RWPE2 (cell line): ENCODE results near the gene DIS3.
"Not testable (repeated sequence)": the region's sequence is repeated elsewhere in the genome, so short reads cannot be mapped to it uniquely, and the experiment has no call there.

ENCODE experiments used
- ATAC-seq: fragments of 200-7000 bp; cut with Tn5 transposase; 3 replicates; pipeline ENCODE4 v1.9.1; 2021; ENCODE audit warnings: low read depth
- DNase-seq: peaks from one replicate; pipeline ENCODE4 v3.0.0-alpha.2; 2020; ENCODE audit warnings: low spot score
- H3K27ac ChIP-seq: fragments of 450-650 bp; 2 replicates; pipeline ENCODE4 v1.5.1; 2017; ENCODE audit warnings: mild to moderate bottlenecking; ENCODE audit not compliant: poor library complexity, severe bottlenecking
- H3K27me3 ChIP-seq: fragments of 250-450 bp; sonication (Bioruptor Pico); 2 replicates; pipeline ENCODE4 v1.5.1; 2021; ENCODE audit warnings: mild to moderate bottlenecking, moderate library complexity; ENCODE audit not compliant: insufficient read depth, poor library complexity, severe bottlenecking
- H3K36me3 ChIP-seq: fragments of 250-450 bp; sonication (Bioruptor Pico); 2 replicates; pipeline ENCODE4 v1.5.1; 2020; ENCODE audit warnings: low read depth, mild to moderate bottlenecking, moderate library complexity
- H3K4me1 ChIP-seq: fragments of 250-450 bp; sonication (Bioruptor Pico); 2 replicates; pipeline ENCODE4 v1.5.1; 2021; ENCODE audit warnings: mild to moderate bottlenecking, moderate library complexity; ENCODE audit not compliant: insufficient read depth, poor library complexity, severe bottlenecking
- H3K4me3 ChIP-seq: fragments of 250-450 bp; sonication (Bioruptor Pico); 2 replicates; pipeline ENCODE4 v1.5.1; 2021; ENCODE audit warnings: mild to moderate bottlenecking, moderate library complexity; ENCODE audit not compliant: severe bottlenecking
- H3K9me3 ChIP-seq: fragments of 250-450 bp; sonication (Bioruptor Pico); 2 replicates; pipeline ENCODE4 v1.5.1; 2021; ENCODE audit warnings: mild to moderate bottlenecking, moderate library complexity; ENCODE audit not compliant: severe bottlenecking
- CTCF ChIP-seq: fragments of 450-650 bp; IDR thresholded peaks from one replicate; pipeline ENCODE4 v1.5.1; 2017; ENCODE audit warnings: mild to moderate bottlenecking, moderate library complexity; ENCODE audit not compliant: poor library complexity, severe bottlenecking

The DIS3 gene

DNA sequence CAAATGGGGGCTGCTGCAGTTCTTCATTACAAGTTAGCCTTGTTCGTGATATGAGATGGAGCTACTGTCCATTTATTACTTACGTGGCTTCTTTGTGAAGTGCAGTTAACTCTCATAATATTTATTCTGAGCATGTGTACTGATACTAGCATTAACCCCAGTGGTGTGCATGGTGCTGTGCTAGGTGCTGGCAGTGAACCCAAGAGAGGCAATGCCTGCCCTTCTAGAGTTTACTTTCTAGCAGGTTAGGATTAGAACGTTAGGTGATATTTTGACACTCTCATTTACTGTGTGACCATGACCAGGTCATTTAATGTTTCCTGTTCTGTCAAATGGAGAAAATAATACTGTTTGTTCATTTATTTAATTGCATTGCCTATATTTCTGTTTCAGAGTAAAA lies 17.1 kb upstream of the DIS3 start:
- no peak for DNase-seq
- Histone ChIP-seq H3K27me3 (no peaks in the 10 kb centered on the region), H3K9me3 (no peaks in the 10 kb centered on the region), H3K4me1 (no peaks in the 10 kb centered on the region), H3K36me3 (peaks cover 45% of the 10 kb centered on the region), H3K4me3 (no peak overlapping the region), H3K27ac (no peak overlapping the region)
- ATAC-seq = no peak
- TF ChIP-seq CTCF = no peak

- H3K27ac ChIP-seq = no peak overlapping the region
- ATAC-seq (no peak), DNase-seq (no peak)
- H3K9me3 ChIP-seq = no peaks in the 10 kb centered on the region
- H3K4me3 ChIP-seq = no peak overlapping the region
- H3K27me3 ChIP-seq = no peaks in the 10 kb centered on the region
- no peak for TF ChIP-seq CTCF
- no peaks in the 10 kb centered on the region for H3K4me1 ChIP-seq
- H3K36me3 ChIP-seq = peaks cover 44% of the 10 kb centered on the region
Observed at GRCh38 chr13:72792640-72793039, 10.9 kb upstream of the DIS3 start.

- no peaks in the 10 kb centered on the region for H3K4me1 ChIP-seq
- no peak overlapping the region for H3K27ac ChIP-seq
- no peak for TF ChIP-seq CTCF
- DNase-seq (no peak), ATAC-seq (no peak)
- no peaks in the 10 kb centered on the region for H3K27me3 ChIP-seq
- H3K9me3 ChIP-seq = no peaks in the 10 kb centered on the region
- peaks cover 41% of the 10 kb centered on the region for H3K36me3 ChIP-seq
- no peak overlapping the region for H3K4me3 ChIP-seq
Observed at GRCh38 chr13:72788831-72789230, 7.1 kb upstream of the DIS3 start.

DNA sequence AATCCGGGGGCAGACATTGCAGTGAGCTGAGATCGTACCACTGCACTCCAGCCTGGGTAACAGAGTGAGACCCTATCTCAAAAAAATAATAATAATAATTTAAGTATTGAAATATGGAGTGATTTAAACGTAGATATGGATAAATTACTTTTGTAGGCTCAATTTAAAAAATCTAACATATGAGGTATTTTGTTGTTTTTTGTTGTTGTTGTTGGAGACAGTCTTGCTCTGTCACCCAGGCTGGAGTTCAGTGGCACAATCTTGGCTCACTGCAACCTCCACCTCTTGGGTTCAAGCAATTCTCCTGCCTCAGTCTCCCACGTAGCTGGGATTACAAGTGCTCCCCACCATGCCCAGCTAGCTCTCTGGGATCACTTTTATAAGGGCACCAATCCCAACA lies 3.0 kb upstream of the DIS3 start:
- H3K4me3 ChIP-seq, H3K27ac ChIP-seq, DNase-seq, H3K9me3 ChIP-seq, H3K27me3 ChIP-seq, H3K4me1 ChIP-seq, ATAC-seq: not testable (repeated sequence)
- peaks cover 44% of the 10 kb centered on the region for H3K36me3 ChIP-seq

DNA sequence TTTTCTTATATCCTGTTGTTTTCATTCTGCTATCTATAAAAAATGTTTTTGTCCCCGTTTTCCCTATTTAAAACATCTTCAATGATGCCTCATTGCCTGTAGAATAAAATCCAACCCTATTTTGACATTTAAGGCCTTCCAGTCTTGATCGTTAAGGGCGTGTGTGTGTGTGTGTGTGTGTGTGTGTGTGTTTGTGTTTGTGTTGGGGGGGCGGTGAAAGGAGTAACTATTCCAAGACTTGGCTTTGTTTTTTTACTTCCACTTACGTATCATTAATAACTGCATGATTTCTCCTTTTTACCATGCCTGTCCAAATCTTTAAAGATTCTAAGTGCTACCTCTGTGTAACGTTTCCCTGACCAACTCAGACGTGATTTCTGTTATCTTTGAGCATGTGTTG lies 1.0 kb upstream of the DIS3 start:
- no peaks in the 10 kb centered on the region for H3K9me3 ChIP-seq
- peaks cover 13% of the 10 kb centered on the region for H3K4me1 ChIP-seq
- no peak for TF ChIP-seq CTCF
- ATAC-seq (no peak), DNase-seq (no peak)
- peak overlapping the region; percentile 94 for H3K4me3 ChIP-seq
- H3K27me3 ChIP-seq = no peaks in the 10 kb centered on the region
- peak overlapping the region; percentile 47 for H3K27ac ChIP-seq
- H3K36me3 ChIP-seq = peaks cover 61% of the 10 kb centered on the region
